Measurements from ENCODE around the gene SMIM10L1.

GRCh38 chr12:11166300-11166699, 4.7 kb upstream of the SMIM10L1 start:
- TF ChIP-seq, protein P1, sequence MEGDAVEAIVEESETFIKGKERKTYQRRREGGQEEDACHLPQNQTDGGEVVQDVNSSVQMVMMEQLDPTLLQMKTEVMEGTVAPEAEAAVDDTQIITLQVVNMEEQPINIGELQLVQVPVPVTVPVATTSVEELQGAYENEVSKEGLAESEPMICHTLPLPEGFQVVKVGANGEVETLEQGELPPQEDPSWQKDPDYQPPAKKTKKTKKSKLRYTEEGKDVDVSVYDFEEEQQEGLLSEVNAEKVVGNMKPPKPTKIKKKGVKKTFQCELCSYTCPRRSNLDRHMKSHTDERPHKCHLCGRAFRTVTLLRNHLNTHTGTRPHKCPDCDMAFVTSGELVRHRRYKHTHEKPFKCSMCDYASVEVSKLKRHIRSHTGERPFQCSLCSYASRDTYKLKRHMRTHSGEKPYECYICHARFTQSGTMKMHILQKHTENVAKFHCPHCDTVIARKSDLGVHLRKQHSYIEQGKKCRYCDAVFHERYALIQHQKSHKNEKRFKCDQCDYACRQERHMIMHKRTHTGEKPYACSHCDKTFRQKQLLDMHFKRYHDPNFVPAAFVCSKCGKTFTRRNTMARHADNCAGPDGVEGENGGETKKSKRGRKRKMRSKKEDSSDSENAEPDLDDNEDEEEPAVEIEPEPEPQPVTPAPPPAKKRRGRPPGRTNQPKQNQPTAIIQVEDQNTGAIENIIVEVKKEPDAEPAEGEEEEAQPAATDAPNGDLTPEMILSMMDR (conservative IDR thresholded peaks at IDR 0.05): no peak
- TF ChIP-seq ZFX (IDR thresholded peaks at IDR 0.05): no peak

Data from C4-2B (cell line).